ENCODE data around the gene ZNF606. TPM values are rescaled to one million over a fixed set of nuclear protein-coding genes. Genes with fewer than 3 reads are reported as not detected.
A peak's percentile ranks its signal among the peaks of the same experiment; 100 is the strongest.

The ZNF606 gene
- polyA plus RNA-seq, 2 of the 4 experiments (the other 2 are of a cell fraction), result 4.5 to 5.1 TPM

GRCh38 chr19:57978586-57979289 is 23.9 kb downstream of the ZNF606 start:
- Histone ChIP-seq H3K4me3 (no peak overlapping the region), H3K27ac (no peak overlapping the region), H3K4me2 (no peak overlapping the region), H3K9me3 (peaks cover 98% of the 10 kb centered on the region), H3K4me1 (no peaks in the 10 kb centered on the region)
- 56% methylated on average over 3 of the region's 3 CpGs for WGBS (ENCODE audit: missing lambda C conversion rate)
- FAIRE-seq (no peak), DNase-seq (ENCODE audit: low read depth in 1 of 2, low spot score in 1 of 2) (no peak), ATAC-seq (no peak)
- ChIA-PET POLR2A (no interaction called here), CTCF (no interaction called here)
- no peak for TF ChIP-seq ZC3H11A (IDR thresholded peaks at IDR 0.05)
- no peak for TF ChIP-seq HMGXB4 (CRISPR knock-in tag; IDR thresholded peaks at IDR 0.05; ENCODE audit: borderline replicate concordance)
- peak; percentile 72; the same call in 1 of the 2 replicates for TF ChIP-seq GATA3 (IDR thresholded peaks at IDR 0.05; ENCODE audit: borderline replicate concordance)
- no peak for TF ChIP-seq ELK1 (IDR thresholded peaks at IDR 0.05; ENCODE audit: low read depth, low read length)
- TF ChIP-seq KDM1A (IDR thresholded peaks at IDR 0.05; ENCODE audit: low read depth), result peak; percentile 14; the same call in 1 of the 2 replicates
- no peak for TF ChIP-seq HOXA7 (CRISPR knock-in tag; IDR thresholded peaks at IDR 0.05)

- ATAC-seq (no peak), DNase-seq (ENCODE audit: low read depth in 1 of 2, low spot score in 1 of 2) (no peak), FAIRE-seq (no peak)
- WGBS (ENCODE audit: missing lambda C conversion rate), result 62% methylated on average over 4 of the region's 4 CpGs
- Histone ChIP-seq H3K4me2 (no peak within 1 kb of the TSS), H3K4me3 (no peak within 1 kb of the TSS), H3K9me3 (peaks cover 93% of the 10 kb centered on the region), H3K4me1 (no peaks in the 10 kb centered on the region), H3K27ac (no peak within 1 kb of the TSS)
- CTCF ChIA-PET, result no interaction called here
- TF ChIP-seq HMGXB4 (CRISPR knock-in tag; IDR thresholded peaks at IDR 0.05; ENCODE audit: borderline replicate concordance) (no peak), FOSB (CRISPR knock-in tag; IDR thresholded peaks at IDR 0.05) (no peak), RAD21 (conservative IDR thresholded peaks at IDR 0.05 in 1 of 2, IDR thresholded peaks at IDR 0.05 in 1 of 2) (no peak), JUN (IDR thresholded peaks at IDR 0.05) (no peak)
- POLR2A ChIA-PET, result no interaction called here
These were observed 28.2 kb downstream of the ZNF606 start, which contains the start of gene C19orf18 for GRCh38 chr19:57974434-57974833. Gene C19orf18, minus strand, starts transcription at chr19:57974534. Its CDS starts 102 bp downstream, at chr19:57974432.

GRCh38 chr19:57964761-57965160 is 37.9 kb downstream of the ZNF606 start:
- Histone ChIP-seq H3K9me3 (peaks cover 76% of the 10 kb centered on the region), H3K4me1 (no peaks in the 10 kb centered on the region), H3K4me2 (no peak overlapping the region), H3K27ac (no peak overlapping the region), H3K4me3 (no peak overlapping the region)
- no peak for ATAC-seq
- TF ChIP-seq ZC3H11A (IDR thresholded peaks at IDR 0.05), result peak; percentile 8; the same call in 1 of the 2 replicates
- TF ChIP-seq, protein P1, sequence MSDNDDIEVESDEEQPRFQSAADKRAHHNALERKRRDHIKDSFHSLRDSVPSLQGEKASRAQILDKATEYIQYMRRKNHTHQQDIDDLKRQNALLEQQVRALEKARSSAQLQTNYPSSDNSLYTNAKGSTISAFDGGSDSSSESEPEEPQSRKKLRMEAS (IDR thresholded peaks at IDR 0.05), result no peak
- 54% methylated on average over 8 of the region's 8 CpGs for WGBS (ENCODE audit: missing lambda C conversion rate)
- POLR2A ChIA-PET, result no interaction called here
- CTCF ChIA-PET, result interaction anchor here (0.6 kb wide), 1 partner anchor 127 kb away, joined by 4 read pairs; no protein-coding TSS in a partner anchor
- no peak for DNase-seq (ENCODE audit: low read depth in 1 of 2, low spot score in 1 of 2)
- no peak for FAIRE-seq

GRCh38 chr19:57961785-57962184 is 40.8 kb downstream of the ZNF606 start:
- CTCF ChIA-PET, result interaction anchor here (0.6 to 0.9 kb wide), 3 partner anchors 17 to 451 kb away, joined by 3 to 4 read pairs (median 3); partner anchors contain the start of gene ZNF211
- no peak overlapping the region for H3K4me3 ChIP-seq
- H3K4me2 ChIP-seq, result no peak overlapping the region
- peaks cover 78% of the 10 kb centered on the region for H3K9me3 ChIP-seq
- H3K27ac ChIP-seq, result no peak overlapping the region
- no peaks in the 10 kb centered on the region for H3K4me1 ChIP-seq
- ATAC-seq (no peak), DNase-seq (ENCODE audit: low read depth in 1 of 2, low spot score in 1 of 2) (no peak), FAIRE-seq (no peak)
- TF ChIP-seq, protein P2, sequence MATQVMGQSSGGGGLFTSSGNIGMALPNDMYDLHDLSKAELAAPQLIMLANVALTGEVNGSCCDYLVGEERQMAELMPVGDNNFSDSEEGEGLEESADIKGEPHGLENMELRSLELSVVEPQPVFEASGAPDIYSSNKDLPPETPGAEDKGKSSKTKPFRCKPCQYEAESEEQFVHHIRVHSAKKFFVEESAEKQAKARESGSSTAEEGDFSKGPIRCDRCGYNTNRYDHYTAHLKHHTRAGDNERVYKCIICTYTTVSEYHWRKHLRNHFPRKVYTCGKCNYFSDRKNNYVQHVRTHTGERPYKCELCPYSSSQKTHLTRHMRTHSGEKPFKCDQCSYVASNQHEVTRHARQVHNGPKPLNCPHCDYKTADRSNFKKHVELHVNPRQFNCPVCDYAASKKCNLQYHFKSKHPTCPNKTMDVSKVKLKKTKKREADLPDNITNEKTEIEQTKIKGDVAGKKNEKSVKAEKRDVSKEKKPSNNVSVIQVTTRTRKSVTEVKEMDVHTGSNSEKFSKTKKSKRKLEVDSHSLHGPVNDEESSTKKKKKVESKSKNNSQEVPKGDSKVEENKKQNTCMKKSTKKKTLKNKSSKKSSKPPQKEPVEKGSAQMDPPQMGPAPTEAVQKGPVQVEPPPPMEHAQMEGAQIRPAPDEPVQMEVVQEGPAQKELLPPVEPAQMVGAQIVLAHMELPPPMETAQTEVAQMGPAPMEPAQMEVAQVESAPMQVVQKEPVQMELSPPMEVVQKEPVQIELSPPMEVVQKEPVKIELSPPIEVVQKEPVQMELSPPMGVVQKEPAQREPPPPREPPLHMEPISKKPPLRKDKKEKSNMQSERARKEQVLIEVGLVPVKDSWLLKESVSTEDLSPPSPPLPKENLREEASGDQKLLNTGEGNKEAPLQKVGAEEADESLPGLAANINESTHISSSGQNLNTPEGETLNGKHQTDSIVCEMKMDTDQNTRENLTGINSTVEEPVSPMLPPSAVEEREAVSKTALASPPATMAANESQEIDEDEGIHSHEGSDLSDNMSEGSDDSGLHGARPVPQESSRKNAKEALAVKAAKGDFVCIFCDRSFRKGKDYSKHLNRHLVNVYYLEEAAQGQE (IDR thresholded peaks at IDR 0.05), result no peak
- no peak for TF ChIP-seq NFE2L2 (conservative IDR thresholded peaks at IDR 0.05; ENCODE audit: low read length)
- no peak for TF ChIP-seq KDM5A (IDR thresholded peaks at IDR 0.05)
- POLR2A ChIA-PET, result no interaction called here
- 0% methylated on average over 1 of the region's 1 CpG for WGBS (ENCODE audit: missing lambda C conversion rate)

All from A549 (cell line).